Smooth muscle cell of bladder (primary cell): ENCODE results near the gene CACNA1I. TPM values are rescaled to one million over a fixed set of nuclear protein-coding genes. Genes with fewer than 3 reads are reported as not detected.

Experiments used
- total RNA-seq: library from RNA; depleted of rRNA; stranded (reverse); fragments of >200 nt; gene quantifications from 2 replicates; pipeline ENCODE4 v1.2.3, GENCODE V29; 2014

The CACNA1I gene
- under 0.01 TPM in 2 replicates for total RNA-seq

DNA sequence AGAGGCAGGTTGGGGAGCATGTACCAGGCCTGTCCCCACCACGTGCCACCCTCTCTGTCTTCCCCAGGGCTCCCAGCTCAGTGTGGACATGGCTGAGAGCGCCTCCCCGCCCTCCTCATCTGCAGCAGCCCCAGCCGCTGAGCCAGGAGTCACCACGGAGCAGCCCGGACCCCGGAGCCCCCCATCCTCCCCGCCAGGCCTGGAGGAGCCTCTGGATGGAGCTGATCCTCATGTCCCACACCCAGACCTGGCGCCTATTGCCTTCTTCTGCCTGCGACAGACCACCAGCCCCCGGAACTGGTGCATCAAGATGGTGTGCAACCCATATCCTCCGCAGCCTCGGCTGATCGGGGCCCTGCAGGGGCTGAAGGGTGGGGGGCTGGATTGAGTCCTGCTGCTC lies at the start of gene CACNA1I:
Gene CACNA1I (plus strand): TSS at position 89 of the 400 bp plus-strand sequence. CDS start 0 bp downstream, at position 89.

DNA sequence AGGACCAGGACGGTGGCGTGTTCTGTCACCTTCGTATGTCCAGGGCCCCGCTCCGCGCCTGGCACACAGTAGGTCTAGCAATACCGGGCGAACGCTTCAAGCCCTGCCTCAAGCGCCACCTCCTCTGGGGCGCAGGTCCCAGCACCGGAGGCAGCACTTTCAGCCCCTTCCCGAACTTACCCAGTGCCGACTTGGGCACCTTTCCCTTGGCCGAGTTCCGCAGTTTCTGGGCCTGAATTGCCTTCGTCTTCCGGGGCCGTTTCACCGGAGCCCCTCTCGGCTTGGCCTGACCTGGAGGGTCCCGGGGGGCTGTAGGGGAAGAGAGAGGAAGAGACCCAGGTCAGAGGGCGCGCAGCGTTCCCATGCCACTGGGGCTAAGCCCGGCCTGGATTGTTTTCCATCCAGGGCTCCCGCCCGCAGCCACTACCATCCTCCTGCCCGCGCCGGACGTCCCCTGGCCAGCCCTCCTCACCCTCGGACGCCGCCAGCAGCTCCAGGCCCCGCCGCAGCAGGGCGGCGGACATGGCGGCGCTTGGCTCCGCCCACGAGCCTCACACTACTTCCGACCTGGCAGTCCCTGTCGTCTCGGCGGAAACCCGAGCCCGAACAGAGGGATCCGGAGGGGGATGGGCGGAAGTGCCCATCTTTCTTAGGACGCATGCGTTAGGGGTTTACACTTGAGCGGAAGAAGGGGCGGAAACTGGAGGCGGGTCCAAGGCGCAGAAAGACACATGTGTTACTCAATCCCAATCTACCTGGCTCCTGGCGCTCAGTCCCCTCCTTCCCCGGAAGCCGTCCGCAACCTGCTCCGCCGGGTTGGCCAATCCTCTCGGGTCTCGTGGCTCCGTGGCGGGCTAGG lies 38.1 kb upstream of the CACNA1I start, which contains the start of gene RPS19BP1:
Gene RPS19BP1 (minus strand): TSS at position 534 of the 859 bp plus-strand sequence. CDS start 10 bp downstream, at position 524.

Other genes starting within 250 kb of the CACNA1I start
- 19.5 TPM in 2 replicates for gene SYNGR1, start 220.8 kb upstream of the CACNA1I start, total RNA-seq
- gene TAB1, start 171.0 kb upstream of the CACNA1I start, total RNA-seq, result 9.0 and 9.7 TPM in 2 replicates
- under 0.01 and 0.09 TPM in 2 replicates for gene MGAT3, start 113.7 kb upstream of the CACNA1I start, total RNA-seq
- gene MIEF1, start 68.5 kb upstream of the CACNA1I start, total RNA-seq, result 12.7 and 14.7 TPM in 2 replicates
- gene ATF4, start 50.2 kb upstream of the CACNA1I start, total RNA-seq, result 264 and 438 TPM in 2 replicates
- gene RPS19BP1, start 38.0 kb upstream of the CACNA1I start, total RNA-seq, result 33.9 and 36.4 TPM in 2 replicates